Measurements from ENCODE around the gene IBSP.

Gene IBSP

GRCh38 chr4:87838890-87839591 lies 39.7 kb downstream of the IBSP start:
- DNase-seq, result peak; percentile 15

- DNase-seq, result no peak
Measured at GRCh38 chr4:87839592-87839946, 40.2 kb downstream of the IBSP start.

GRCh38 chr4:87840149-87840548 lies 40.8 kb downstream of the IBSP start:
- no peak for DNase-seq

- DNase-seq, result no peak
Measured at GRCh38 chr4:87843936-87844335, 44.6 kb downstream of the IBSP start.

GRCh38 chr4:87844452-87844851 lies 45.1 kb downstream of the IBSP start:
- no peak for DNase-seq

- DNase-seq, result no peak
Measured at GRCh38 chr4:87846226-87846625, 46.9 kb downstream of the IBSP start.

GRCh38 chr4:87848622-87849351 lies 49.4 kb downstream of the IBSP start:
- peak; percentile 25 for DNase-seq

- DNase-seq, result no peak
Measured at GRCh38 chr4:87849612-87850011, 50.3 kb downstream of the IBSP start.

GRCh38 chr4:87851332-87851731 lies 52.0 kb downstream of the IBSP start:
- DNase-seq, result no peak

GRCh38 chr4:87851953-87852352 lies 52.6 kb downstream of the IBSP start:
- DNase-seq, result no peak

GRCh38 chr4:87853108-87853507 lies 53.8 kb downstream of the IBSP start:
- DNase-seq, result peak; percentile 30

- no peak for DNase-seq
Measured at GRCh38 chr4:87853891-87854290, 54.5 kb downstream of the IBSP start.

- DNase-seq, result no peak
Measured at GRCh38 chr4:87855559-87855958, 56.2 kb downstream of the IBSP start.

GRCh38 chr4:87856816-87857215 lies 57.5 kb downstream of the IBSP start:
- no peak for DNase-seq

GRCh38 chr4:87857789-87858188 lies 58.4 kb downstream of the IBSP start:
- DNase-seq, result no peak
